AG10803 (cell line): ENCODE results near the gene TSPAN11.

Source experiments
- DNase-seq: peaks from one replicate; pipeline ENCODE4 v3.0.0; 2010; ENCODE audit warnings: low read depth
- H3K4me3 ChIP-seq: 2 replicates; pipeline ENCODE4 v1.5.1; 2011; ENCODE audit warnings: mild to moderate bottlenecking, low read length, control low read depth
- TF ChIP-seq, protein P1 (sequence below): conservative IDR thresholded peaks from 2 replicates; pipeline ENCODE4 v1.5.1; 2011; ENCODE audit warnings: mild to moderate bottlenecking, low read length, control low read depth, inconsistent platforms

The TSPAN11 gene

GRCh38 chr12:30942486-30942885 is 15.9 kb downstream of the TSPAN11 start:
- TF ChIP-seq, protein P1, sequence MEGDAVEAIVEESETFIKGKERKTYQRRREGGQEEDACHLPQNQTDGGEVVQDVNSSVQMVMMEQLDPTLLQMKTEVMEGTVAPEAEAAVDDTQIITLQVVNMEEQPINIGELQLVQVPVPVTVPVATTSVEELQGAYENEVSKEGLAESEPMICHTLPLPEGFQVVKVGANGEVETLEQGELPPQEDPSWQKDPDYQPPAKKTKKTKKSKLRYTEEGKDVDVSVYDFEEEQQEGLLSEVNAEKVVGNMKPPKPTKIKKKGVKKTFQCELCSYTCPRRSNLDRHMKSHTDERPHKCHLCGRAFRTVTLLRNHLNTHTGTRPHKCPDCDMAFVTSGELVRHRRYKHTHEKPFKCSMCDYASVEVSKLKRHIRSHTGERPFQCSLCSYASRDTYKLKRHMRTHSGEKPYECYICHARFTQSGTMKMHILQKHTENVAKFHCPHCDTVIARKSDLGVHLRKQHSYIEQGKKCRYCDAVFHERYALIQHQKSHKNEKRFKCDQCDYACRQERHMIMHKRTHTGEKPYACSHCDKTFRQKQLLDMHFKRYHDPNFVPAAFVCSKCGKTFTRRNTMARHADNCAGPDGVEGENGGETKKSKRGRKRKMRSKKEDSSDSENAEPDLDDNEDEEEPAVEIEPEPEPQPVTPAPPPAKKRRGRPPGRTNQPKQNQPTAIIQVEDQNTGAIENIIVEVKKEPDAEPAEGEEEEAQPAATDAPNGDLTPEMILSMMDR, result no peak
- no peak for DNase-seq
- H3K4me3 ChIP-seq, result no peak overlapping the region

DNA sequence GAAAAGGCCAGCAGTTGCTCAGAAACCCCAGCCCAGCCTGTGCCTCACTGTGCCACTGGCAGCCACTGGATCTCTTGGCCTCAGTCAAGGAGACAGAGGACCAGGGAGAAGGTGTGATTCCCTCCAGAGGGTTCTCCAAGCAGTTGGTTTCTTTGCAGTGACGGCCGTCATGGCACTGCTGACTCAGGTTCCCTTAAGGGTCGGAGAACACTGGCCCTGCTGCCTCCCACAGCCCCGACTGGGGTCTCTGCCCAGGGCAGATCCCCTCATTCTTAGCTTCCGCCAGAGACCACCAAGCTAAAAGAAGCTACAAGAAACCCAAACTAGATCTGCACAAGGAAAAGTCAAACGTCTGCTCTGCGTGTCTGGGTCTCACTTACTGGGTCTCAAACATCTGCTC is 16.4 kb downstream of the TSPAN11 start:
- no peak overlapping the region for H3K4me3 ChIP-seq
- no peak for DNase-seq

GRCh38 chr12:30945443-30946164 is 19.1 kb downstream of the TSPAN11 start:
- TF ChIP-seq, protein P1, result no peak
- no peak overlapping the region for H3K4me3 ChIP-seq

More for the DNA sequence above, 16.4 kb downstream of the TSPAN11 start:
- TF ChIP-seq, protein P1, result no peak

GRCh38 chr12:30952015-30952414 is 25.5 kb downstream of the TSPAN11 start:
- TF ChIP-seq, protein P1, result no peak
- no peak overlapping the region for H3K4me3 ChIP-seq
- DNase-seq, result no peak

More at GRCh38 chr12:30945443-30946164, 19.1 kb downstream of the TSPAN11 start:
- DNase-seq, result no peak

DNA sequence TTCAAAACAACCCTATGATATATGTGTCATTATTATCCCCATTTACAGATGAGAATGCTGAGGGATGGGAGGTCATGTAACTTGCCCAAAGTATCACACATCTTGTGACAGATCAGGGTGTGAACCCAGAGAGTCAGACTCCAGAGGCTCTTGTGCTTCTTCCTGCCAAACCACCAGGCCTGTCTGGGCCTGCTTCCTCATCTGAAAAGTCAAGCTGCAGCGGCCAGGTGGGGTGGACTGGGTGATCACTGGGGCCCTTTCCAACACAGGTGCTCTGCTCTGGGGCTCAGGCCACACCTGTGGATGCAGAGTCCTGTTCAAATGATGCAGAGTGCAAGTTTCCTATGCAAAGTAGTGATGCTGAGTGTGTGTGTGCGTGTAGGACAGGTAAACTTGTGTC is 26.7 kb downstream of the TSPAN11 start:
- TF ChIP-seq, protein P1, result no peak
- H3K4me3 ChIP-seq, result no peak overlapping the region

DNA sequence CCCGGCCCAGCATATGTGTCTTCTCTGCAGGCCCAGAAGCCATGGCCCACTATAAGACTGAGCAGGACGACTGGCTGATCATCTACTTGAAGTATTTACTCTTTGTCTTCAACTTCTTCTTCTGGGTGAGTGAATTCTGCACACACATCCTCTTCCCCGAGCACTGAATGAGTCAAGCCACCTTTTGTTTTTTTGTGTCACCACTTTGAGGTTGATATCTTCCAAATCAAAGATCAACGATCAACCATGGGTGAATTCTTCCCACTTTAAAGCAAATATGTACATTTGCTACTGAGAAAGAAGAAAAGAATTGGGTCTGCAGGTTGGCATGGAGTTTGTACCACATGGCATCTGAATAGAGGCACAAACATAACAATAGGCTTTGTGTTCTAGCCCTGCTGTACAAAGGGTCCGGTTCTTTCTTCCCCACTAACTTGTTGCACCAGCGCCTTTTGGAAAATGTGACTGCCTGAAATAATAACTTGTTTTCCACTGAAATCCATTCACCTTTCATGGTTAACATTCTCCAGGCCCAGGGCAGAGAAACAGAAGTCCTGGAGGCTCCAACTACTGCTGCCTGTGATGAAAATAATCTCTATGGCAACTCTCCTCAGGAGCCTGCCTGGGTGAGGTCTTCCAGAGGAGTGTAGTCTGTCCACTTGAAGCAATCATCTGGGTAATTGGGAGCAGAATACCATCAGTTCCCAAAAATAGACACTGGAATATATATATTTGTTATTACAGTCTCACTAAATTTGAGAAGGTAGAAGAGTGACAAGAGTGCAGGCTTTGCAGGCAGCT is 27.6 kb downstream of the TSPAN11 start:
- TF ChIP-seq, protein P1, result no peak
- H3K4me3 ChIP-seq, result no peak overlapping the region
- DNase-seq, result no peak

More for the DNA sequence above, 26.7 kb downstream of the TSPAN11 start:
- no peak for DNase-seq
